Glutamatergic neuron (in vitro differentiated cells): ENCODE measurements around the gene CHKA. TPM values are rescaled to one million over a fixed set of nuclear protein-coding genes. Genes with fewer than 3 reads are reported as not detected.

ENCODE experiments used
- DNase-seq: peaks from one replicate; pipeline ENCODE4 v3.0.0; 2022
- H3K27ac Mint-ChIP-seq: one replicate; pipeline ENCODE4 v1.8.0; 2020; ENCODE audit warnings: mild to moderate bottlenecking, mixed read lengths, inconsistent platforms; ENCODE audit not compliant: unreplicated experiment
- H3K27me3 Mint-ChIP-seq: one replicate; pipeline ENCODE4 v1.8.0; 2020; ENCODE audit warnings: mild to moderate bottlenecking, moderate library complexity, mixed read lengths, inconsistent platforms; ENCODE audit not compliant: unreplicated experiment
- H3K36me3 Mint-ChIP-seq: one replicate; pipeline ENCODE4 v1.8.0; 2020; ENCODE audit warnings: mild to moderate bottlenecking, mixed read lengths, inconsistent platforms; ENCODE audit not compliant: unreplicated experiment
- H3K4me1 Mint-ChIP-seq: one replicate; pipeline ENCODE4 v1.8.0; 2020; ENCODE audit warnings: mild to moderate bottlenecking, low read depth, mixed read lengths, inconsistent platforms; ENCODE audit not compliant: unreplicated experiment
- H3K4me3 Mint-ChIP-seq: one replicate; pipeline ENCODE4 v1.8.0; 2020; ENCODE audit warnings: mild to moderate bottlenecking, mixed read lengths, inconsistent platforms; ENCODE audit not compliant: unreplicated experiment
- H3K9me3 Mint-ChIP-seq: one replicate; pipeline ENCODE4 v1.8.0; 2020; ENCODE audit warnings: mild to moderate bottlenecking, moderate library complexity, mixed read lengths, inconsistent platforms; ENCODE audit not compliant: unreplicated experiment
- total RNA-seq: library from RNA; stranded (reverse); fragmentation: NEBNext Ultra II Directional; extraction: Animal tissue kit (Norgen Biotek cat#: 25700); gene quantifications from one replicate; pipeline ENCODE4 v1.2.1, GENCODE V29; 2021; ENCODE audit not compliant: unreplicated experiment
- TF ChIP-seq, protein P1 (sequence below): fragments of 200-600 bp; sonication (generic); IDR thresholded peaks from one replicate; pipeline ENCODE4 v1.5.0; 2021; ENCODE audit not compliant: partially characterized antibody, unreplicated experiment

The CHKA gene
- total RNA-seq, 1 donor from 2014 or later = 74.1 TPM

DNA sequence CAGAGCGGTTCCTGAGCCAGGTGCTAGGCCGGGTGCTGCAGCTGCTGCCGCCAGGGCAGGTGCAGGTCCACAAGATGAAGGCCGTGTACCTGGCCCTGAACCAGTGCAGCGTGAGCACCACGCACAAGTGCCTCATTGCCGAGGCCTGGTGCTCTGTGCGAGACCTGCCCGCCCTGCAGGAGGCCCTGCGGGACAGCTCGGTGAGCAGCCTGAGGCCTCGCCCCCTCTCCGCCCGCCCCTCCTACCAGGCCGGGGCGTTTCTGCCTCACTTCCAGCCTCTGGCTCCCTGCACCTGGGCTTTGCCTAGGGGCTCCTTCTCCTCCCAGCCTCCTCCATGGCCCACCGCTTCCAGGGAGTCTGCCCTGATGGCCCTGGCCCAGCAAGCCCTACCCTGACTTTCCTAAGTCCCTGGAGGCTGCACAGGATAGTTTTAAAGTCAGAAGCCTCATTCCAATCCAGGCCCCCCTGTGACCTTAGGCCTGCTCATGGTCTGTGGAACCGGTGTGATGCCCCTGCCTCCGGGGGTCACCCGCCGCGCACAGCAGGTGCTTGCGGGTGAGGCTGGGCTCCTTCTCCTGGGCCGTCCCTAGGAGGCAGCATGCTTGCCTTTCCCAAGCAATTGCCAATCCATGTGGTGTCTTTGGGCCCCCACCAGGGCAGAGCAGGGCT is 76.9 kb downstream of the CHKA start:
- no peak for DNase-seq
- TF ChIP-seq, protein P1, sequence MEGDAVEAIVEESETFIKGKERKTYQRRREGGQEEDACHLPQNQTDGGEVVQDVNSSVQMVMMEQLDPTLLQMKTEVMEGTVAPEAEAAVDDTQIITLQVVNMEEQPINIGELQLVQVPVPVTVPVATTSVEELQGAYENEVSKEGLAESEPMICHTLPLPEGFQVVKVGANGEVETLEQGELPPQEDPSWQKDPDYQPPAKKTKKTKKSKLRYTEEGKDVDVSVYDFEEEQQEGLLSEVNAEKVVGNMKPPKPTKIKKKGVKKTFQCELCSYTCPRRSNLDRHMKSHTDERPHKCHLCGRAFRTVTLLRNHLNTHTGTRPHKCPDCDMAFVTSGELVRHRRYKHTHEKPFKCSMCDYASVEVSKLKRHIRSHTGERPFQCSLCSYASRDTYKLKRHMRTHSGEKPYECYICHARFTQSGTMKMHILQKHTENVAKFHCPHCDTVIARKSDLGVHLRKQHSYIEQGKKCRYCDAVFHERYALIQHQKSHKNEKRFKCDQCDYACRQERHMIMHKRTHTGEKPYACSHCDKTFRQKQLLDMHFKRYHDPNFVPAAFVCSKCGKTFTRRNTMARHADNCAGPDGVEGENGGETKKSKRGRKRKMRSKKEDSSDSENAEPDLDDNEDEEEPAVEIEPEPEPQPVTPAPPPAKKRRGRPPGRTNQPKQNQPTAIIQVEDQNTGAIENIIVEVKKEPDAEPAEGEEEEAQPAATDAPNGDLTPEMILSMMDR = no peak
- Mint-ChIP-seq H3K27me3 (peaks cover 3% of the 10 kb centered on the region), H3K4me3 (no peak overlapping the region), H3K9me3 (peaks cover 3% of the 10 kb centered on the region), H3K36me3 (no peaks in the 10 kb centered on the region), H3K27ac (no peak overlapping the region), H3K4me1 (peaks cover 2% of the 10 kb centered on the region)

DNA sequence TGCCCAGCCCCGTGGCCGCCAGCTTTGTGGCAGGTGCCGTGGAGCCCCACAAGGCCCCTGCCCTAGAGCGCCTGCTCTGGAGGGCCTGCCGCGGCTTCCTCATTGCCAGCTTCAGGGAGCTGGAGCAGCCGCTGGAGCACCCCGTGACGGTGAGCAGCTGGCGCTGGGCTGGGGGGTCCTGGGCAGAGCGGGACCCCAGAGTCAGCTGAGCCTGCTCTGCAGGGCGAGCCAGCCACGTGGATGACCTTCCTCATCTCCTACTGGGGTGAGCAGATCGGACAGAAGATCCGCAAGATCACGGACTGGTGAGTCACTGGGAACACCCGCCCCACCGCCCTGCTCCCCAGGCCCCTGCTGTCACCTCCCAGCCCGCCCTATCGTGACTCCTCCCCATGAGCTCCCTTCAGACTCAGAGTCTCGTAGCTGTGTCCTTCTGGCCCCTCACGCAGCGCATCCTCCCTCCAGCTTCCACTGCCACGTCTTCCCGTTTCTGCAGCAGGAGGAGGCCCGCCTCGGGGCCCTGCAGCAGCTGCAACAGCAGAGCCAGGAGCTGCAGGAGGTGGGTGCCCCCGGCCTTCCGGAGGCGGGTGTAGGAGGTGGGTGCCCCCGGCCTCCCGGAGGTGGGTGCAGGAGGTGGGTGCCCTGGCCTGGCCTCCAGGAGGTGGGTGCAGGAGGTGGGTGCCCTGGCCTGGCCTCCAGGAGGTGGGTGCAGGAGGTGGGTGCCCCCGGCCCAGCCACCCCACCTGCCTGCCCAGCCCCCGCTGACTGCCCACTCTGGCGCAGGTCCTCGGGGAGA is 77.6 kb downstream of the CHKA start:
- H3K27ac Mint-ChIP-seq = no peak overlapping the region
- H3K4me3 Mint-ChIP-seq = no peak overlapping the region
- DNase-seq = peak; percentile 68
- peaks cover 2% of the 10 kb centered on the region for H3K4me1 Mint-ChIP-seq
- H3K36me3 Mint-ChIP-seq = no peaks in the 10 kb centered on the region
- peaks cover 2% of the 10 kb centered on the region for H3K9me3 Mint-ChIP-seq
- H3K27me3 Mint-ChIP-seq = peaks cover 3% of the 10 kb centered on the region
- TF ChIP-seq, protein P1 = no peak

DNA sequence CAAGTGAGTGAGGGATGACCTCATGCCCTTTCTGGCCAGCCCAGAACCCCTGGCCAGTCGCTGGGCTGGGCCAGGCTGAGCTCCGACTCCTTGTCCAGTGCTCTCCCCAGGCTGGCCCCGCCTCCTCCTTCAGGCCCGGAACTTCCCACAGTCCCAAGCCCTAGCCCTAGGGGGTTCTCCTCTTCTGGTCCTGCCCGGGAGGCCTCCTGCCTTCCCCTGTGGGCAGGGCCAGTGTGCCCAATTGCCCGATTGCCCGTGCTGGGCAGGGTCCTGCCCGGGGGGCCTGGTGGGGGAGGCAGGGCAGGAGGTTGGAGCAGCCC is 78.2 kb downstream of the CHKA start:
- TF ChIP-seq, protein P1 = no peak
- Mint-ChIP-seq H3K27me3 (peaks cover 3% of the 10 kb centered on the region), H3K4me1 (peaks cover 2% of the 10 kb centered on the region), H3K36me3 (no peaks in the 10 kb centered on the region), H3K9me3 (peaks cover 2% of the 10 kb centered on the region), H3K27ac (no peak overlapping the region), H3K4me3 (no peak overlapping the region)
- no peak for DNase-seq

DNA sequence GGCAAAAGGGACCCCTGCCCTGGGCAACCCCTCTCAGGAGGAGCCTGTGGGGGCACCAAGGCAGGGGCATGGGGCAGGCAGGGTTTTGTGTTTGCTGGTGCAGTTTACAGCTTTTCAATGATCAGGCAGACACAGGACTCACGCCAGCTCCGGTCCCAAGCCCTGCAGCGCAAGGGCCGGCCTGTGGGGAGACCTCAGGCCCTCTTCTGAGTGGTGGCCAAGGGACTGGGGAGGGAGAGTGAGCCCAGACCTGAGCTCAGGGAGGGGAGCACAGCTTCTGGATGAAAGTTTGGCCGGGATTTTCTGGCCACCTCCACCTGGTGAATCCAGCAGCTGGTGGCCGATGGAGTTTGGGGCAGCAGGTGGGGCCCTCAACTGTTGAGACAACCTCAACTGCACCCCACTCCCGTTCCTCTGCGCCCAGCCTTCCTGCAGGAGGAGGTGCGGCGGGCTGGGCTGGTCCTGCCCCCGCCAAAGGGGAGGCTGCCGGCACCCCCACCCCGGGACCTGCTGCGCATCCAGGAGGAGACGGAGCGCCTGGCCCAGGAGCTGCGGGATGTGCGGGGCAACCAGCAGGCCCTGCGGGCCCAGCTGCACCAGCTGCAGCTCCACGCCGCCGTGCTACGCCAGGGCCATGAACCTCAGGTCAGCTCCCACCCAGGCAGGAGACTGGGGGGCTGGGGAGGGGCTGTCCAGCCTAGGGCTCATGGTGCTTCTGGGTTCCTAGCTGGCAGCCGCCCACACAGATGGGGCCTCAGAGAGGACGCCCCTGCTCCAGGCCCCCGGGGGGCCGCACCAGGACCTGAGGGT is 78.8 kb downstream of the CHKA start:
- no peak overlapping the region for H3K4me3 Mint-ChIP-seq
- no peaks in the 10 kb centered on the region for H3K36me3 Mint-ChIP-seq
- DNase-seq = no peak
- peaks cover 2% of the 10 kb centered on the region for H3K4me1 Mint-ChIP-seq
- no peak overlapping the region for H3K27ac Mint-ChIP-seq
- H3K9me3 Mint-ChIP-seq = peaks cover 2% of the 10 kb centered on the region
- TF ChIP-seq, protein P1 = no peak
- H3K27me3 Mint-ChIP-seq = peaks cover 3% of the 10 kb centered on the region
